ENCODE data around the gene OLFML2B. TPM values are rescaled to one million over a fixed set of nuclear protein-coding genes. Genes with fewer than 3 reads are reported as not detected.

Gene OLFML2B
- total RNA-seq, 1 experiment from 2014 or later: 2.2 TPM

DNA sequence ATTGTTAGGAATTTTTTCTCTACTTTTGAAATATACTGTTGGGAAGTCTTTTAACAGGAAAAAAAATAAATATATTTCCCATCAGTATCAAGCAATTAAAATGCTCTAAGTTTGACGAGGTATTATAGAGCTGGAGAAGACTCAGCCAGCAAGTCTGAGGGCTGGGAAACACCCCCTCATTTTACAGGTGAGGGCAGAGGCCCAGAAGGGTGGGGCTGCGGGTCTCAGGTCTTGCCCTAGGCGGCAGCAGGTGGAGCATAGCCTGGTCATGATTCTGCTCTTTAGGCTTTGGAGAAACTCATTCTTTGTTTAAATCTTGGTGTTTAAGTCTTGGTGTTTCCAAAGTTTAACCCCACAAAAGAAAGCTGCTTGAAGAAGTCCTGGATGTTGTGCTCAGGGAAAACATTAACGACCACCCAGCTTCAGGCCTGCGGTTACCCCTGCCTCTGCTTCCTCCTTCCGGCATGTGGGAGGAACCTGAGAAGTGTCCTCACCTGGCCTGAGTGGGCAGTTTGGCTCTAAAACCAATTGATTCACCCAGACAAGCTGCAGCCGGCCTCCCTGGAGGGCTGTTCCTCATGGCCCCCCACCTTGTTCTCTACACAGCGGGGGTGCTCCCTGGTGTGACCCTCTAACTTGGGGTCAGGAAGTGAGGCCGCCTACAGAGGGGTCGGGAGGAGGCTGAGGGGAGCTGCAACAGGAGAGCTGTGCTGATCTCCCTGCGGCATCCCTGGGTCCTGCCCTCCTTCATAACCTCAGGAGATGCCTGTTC, 41.7 kb downstream of the OLFML2B start:
- no peak for DNase-seq (ENCODE audit: low read depth)

GRCh38 chr1:161981126-161981525, 42.5 kb downstream of the OLFML2B start:
- DNase-seq (ENCODE audit: low read depth): no peak

DNA sequence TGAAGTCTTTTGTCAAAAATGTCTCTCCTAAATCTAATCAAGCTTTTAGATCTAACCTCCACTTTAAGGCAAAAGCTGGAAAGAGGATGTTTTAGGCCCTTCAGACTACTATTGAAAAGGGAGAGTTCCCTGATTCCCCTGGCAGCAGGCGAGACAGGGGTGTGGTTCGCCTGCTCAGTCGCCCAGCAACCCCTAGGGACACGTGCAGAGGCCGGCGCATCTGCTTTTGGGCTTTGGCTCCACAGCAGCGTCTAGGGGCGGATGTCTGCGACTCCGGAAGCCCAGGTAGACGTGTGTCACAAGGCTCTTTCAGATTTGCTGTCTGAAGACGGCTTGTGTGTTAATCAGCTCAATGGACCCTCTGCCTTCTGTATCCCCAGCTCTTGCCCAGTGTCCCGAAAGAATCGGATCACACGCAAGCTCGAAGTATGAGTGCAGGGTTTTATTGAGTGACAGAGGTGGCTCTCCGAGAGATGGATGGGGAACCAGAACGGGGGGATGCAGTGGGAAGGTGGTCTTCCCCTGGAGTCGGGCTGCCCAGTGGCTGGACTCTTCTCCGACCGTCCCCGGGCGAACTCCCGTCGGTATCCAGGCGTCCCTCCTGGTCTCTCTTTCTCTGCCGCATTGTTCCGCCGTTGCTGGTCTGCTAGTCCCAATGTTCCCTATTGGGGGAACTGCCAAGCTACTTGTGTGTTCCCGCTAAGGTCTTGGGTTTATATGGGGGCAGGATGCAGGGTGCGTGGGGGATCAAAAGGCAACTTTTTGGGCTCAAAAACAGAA, 45.5 kb downstream of the OLFML2B start:
- DNase-seq (ENCODE audit: low read depth): no peak

GRCh38 chr1:161973924-161974845, 49.5 kb downstream of the OLFML2B start:
- DNase-seq (ENCODE audit: low read depth): no peak

- no peak for DNase-seq (ENCODE audit: low read depth)
Observed at GRCh38 chr1:161972828-161973227, 50.8 kb downstream of the OLFML2B start.

- no peak for DNase-seq (ENCODE audit: low read depth)
Observed at GRCh38 chr1:161970633-161971032, 53.0 kb downstream of the OLFML2B start.

- DNase-seq (ENCODE audit: low read depth): no peak
Observed at GRCh38 chr1:161970036-161970435, 53.6 kb downstream of the OLFML2B start.

DNA sequence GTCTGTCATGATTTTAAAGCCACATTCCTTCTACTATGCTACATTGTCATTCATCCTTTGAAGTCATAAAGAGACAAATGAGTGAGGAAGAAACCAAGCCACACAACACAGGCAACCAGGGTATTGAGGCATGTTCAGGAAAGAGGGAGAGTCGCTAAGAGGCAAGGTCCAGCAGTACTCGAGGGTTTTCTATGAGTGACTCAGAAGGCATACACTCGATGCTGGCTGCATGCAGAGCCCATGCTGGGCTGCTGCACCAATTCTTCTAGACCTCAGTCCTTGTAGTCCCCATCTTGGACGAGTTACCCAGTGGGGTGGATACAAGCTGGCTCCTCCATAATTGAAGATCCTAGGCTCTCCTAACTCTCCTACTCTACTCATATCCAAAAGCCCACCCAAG, 57.6 kb downstream of the OLFML2B start:
- DNase-seq (ENCODE audit: low read depth): peak; percentile 19

- DNase-seq (ENCODE audit: low read depth): peak; percentile 88
Observed at GRCh38 chr1:161962091-161962887, 61.4 kb downstream of the OLFML2B start.

GRCh38 chr1:161958425-161958824, 65.2 kb downstream of the OLFML2B start:
- peak; percentile 48 for DNase-seq (ENCODE audit: low read depth)

GRCh38 chr1:161956930-161957329, 66.7 kb downstream of the OLFML2B start:
- no peak for DNase-seq (ENCODE audit: low read depth)

DNA sequence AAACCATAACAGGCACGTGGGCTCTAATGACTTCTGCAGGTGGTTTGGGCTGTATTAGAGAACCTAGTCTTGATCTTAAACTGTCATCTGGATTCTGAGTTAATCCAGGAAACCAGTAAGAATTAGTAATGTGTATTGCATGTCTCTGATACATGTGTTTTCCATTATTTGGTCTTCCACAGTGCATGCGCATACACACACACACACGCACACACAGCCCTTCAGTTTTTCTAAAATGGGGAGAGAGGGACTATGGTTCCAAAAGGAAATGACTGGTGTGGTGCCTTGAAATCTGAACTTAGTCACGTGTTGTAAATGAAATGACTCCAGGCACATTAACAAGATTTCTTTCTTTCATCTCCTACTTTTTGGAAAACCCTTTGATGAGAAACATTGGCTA, 67.6 kb downstream of the OLFML2B start:
- peak; percentile 30 for DNase-seq (ENCODE audit: low read depth)

DNA sequence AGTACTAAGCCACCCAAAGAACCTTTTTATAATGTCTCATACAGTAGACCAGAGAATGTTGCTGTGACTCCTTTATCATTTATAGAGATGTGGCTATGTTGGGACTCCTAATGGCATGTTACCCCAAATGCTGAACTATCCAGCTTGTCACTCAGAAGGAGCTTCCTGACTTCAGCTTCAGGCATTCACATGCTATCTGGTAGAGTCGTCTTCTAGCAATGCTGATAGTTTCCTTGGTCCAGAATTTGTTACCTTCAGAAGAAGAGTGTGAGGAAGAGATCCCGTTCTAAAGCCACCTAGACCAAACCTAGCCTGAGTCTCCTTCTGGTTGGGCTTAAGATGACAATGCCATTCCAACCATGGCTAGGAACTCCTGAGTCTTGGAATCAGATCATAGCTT, 68.1 kb downstream of the OLFML2B start:
- no peak for DNase-seq (ENCODE audit: low read depth)

DNA sequence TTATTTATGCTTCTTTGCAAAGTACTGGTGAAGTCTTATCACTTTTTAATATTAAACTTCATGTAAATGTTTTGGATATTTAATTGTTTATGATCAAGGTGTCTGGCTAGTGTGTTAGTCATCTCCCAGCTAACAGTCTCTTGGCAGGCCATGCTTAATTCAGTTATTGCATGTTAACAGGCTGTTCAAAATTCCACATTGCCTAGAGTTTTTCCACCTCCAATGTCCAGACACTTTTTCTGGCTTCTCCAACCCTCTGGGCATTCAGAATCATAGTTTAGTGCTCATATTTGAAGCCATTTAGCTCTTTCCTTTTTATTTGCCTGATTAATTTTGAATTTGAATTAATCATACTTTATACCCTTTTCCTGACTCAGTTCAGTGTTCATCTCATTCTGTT, 69.2 kb downstream of the OLFML2B start:
- DNase-seq (ENCODE audit: low read depth): no peak

DNA sequence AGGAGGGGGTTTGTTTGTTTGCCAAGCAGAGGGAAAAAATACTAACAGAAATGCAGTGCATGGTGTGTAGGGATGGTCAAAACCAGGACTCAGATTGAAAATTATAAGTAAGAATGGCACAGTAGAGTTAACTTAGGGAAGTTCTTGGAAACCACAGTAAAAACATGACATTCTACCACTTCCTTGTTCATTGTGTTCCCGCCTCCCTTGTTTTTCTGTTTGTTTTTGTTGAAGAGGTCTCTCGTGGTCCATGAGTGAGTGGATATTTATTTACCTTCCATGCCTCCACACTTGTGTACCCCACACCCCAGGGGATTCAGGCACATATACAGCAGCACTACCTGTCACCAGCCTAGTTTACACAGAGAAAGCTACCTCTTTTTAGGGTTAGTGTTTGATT, 69.6 kb downstream of the OLFML2B start:
- DNase-seq (ENCODE audit: low read depth): no peak

DNA sequence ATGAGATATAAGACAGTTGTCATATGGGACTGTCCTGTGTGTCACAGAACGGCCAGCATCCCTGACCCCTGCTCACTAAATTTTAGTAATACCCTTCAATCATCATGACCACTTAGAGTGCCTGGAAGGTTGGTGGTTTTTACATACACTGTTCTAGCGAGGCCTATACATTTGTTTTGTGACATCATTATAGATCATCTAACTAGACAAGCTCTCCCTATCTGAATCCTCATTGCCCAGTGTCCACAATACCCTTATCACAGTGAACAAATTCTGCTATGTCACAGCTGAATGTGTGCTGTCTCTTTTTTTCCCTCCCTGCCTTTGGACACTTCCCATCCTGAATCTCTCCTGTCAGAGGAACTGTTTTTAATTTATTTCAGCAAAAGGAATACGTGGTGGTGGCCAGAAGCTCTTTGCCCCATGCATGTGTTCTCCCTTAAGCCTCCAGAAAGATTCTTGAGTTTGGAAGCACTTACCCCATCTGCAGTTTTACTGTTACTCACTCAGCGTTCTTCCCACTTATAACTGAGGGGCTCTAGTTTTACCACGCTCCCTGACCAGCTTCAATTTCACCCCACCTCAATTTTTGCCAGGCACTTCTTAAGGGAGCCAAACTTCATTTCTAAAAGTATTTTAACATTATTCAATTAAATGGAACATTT, 70.3 kb downstream of the OLFML2B start:
- DNase-seq (ENCODE audit: low read depth): no peak

DNA sequence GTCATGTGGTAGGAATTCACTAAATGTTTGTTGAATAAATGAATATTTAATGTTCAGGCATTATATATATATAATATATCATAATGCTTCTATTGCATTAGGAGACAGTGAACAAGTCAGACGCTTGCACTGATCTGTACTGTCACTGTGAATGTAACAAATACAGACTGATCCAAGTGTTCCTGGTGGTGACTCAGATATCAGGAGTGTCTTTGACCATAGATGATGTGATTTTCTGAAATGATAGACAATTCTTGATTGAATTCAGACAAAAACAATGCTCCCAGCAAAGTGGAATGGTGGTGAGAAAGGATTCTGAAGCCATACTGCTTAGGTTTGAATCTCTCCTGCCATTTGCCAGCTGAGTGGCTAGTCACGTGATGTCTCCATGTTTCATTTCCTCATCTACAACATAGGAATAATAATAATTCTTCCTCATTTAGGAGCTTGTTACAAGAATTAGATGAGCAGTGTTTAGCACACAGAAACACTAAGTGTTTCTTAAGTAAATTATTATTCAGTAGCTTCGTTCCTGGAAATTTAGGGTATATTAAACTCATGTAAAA, 71.0 kb downstream of the OLFML2B start:
- DNase-seq (ENCODE audit: low read depth): no peak

- DNase-seq (ENCODE audit: low read depth): no peak
Observed at GRCh38 chr1:161951646-161952045, 72.0 kb downstream of the OLFML2B start.

- no peak for DNase-seq (ENCODE audit: low read depth)
Observed at GRCh38 chr1:161950377-161950776, 73.3 kb downstream of the OLFML2B start.

GRCh38 chr1:161949548-161949947, 74.1 kb downstream of the OLFML2B start:
- no peak for DNase-seq (ENCODE audit: low read depth)

All from HT1080 (cell line).